Stimulated activated CD4-positive, alpha-beta T cell treated with anti-CD3 and anti-CD28 coated beads, Interleukin-12 subunit alpha, Interleukin-12 subunit beta, amount 100 ng/mL, for 4 hours (primary cell): Measurements from ENCODE around the gene UVRAG.
A peak's percentile ranks its signal among the peaks of the same experiment; 100 is the strongest.
"Not testable (repeated sequence)": the region's sequence is repeated elsewhere in the genome, so short reads cannot be mapped to it uniquely, and the experiment has no call there.

Source experiments
- DNase-seq: peaks from one replicate; pipeline ENCODE4 v3.0.0-alpha.2; 2020

UVRAG gene

GRCh38 chr11:76033699-76034098 lies 218.7 kb downstream of the UVRAG start:
- DNase-seq = no peak

- DNase-seq = no peak
Measured at GRCh38 chr11:76035020-76035419, 220.0 kb downstream of the UVRAG start.

GRCh38 chr11:76038608-76039007 lies 223.6 kb downstream of the UVRAG start:
- DNase-seq = no peak

GRCh38 chr11:76041208-76041607 lies 226.2 kb downstream of the UVRAG start:
- DNase-seq = no peak

GRCh38 chr11:76044750-76045320 lies 229.8 kb downstream of the UVRAG start:
- DNase-seq = no peak

- DNase-seq = no peak
Measured at GRCh38 chr11:76047231-76047630, 232.2 kb downstream of the UVRAG start.

- DNase-seq = no peak
Measured at GRCh38 chr11:76047766-76048165, 232.8 kb downstream of the UVRAG start.

- peak; percentile 1 for DNase-seq
Measured at GRCh38 chr11:76048763-76049162, 233.8 kb downstream of the UVRAG start.

- no peak for DNase-seq
Measured at GRCh38 chr11:76049511-76049910, 234.5 kb downstream of the UVRAG start.

- DNase-seq = no peak
Measured at GRCh38 chr11:76051937-76052336, 236.9 kb downstream of the UVRAG start.

GRCh38 chr11:76054330-76054729 lies 239.3 kb downstream of the UVRAG start:
- no peak for DNase-seq

- no peak for DNase-seq
Measured at GRCh38 chr11:76056876-76057275, 241.9 kb downstream of the UVRAG start.

- DNase-seq = not testable (repeated sequence)
Measured at GRCh38 chr11:76060475-76061036, 245.5 kb downstream of the UVRAG start.

- no peak for DNase-seq
Measured at GRCh38 chr11:76062733-76063132, 247.7 kb downstream of the UVRAG start.

GRCh38 chr11:76064192-76064591 lies 249.2 kb downstream of the UVRAG start:
- DNase-seq = no peak

- no peak for DNase-seq
Measured at GRCh38 chr11:76067099-76067498, 252.1 kb downstream of the UVRAG start.

GRCh38 chr11:76069001-76069400 lies 254.0 kb downstream of the UVRAG start:
- no peak for DNase-seq

- no peak for DNase-seq
Measured at GRCh38 chr11:76071090-76071489, 256.1 kb downstream of the UVRAG start.

- DNase-seq = no peak
Measured at GRCh38 chr11:76073724-76074123, 258.7 kb downstream of the UVRAG start.

GRCh38 chr11:76074148-76075095 lies 259.4 kb downstream of the UVRAG start:
- no peak for DNase-seq

- no peak for DNase-seq
Measured at GRCh38 chr11:76075716-76076115, 260.7 kb downstream of the UVRAG start.

GRCh38 chr11:76076253-76076652 lies 261.2 kb downstream of the UVRAG start:
- DNase-seq = not testable (repeated sequence)

GRCh38 chr11:76076749-76077148 lies 261.7 kb downstream of the UVRAG start:
- no peak for DNase-seq

GRCh38 chr11:76077575-76078150 lies 262.7 kb downstream of the UVRAG start:
- no peak for DNase-seq
